ENCODE data around the gene CCDC83. TPM values are rescaled to one million over a fixed set of nuclear protein-coding genes. Genes with fewer than 3 reads are reported as not detected.
A peak's percentile ranks its signal among the peaks of the same experiment; 100 is the strongest.

Gene CCDC83
- total and polyA plus RNA-seq, 2 experiments from 2014 or later: not detected

DNA sequence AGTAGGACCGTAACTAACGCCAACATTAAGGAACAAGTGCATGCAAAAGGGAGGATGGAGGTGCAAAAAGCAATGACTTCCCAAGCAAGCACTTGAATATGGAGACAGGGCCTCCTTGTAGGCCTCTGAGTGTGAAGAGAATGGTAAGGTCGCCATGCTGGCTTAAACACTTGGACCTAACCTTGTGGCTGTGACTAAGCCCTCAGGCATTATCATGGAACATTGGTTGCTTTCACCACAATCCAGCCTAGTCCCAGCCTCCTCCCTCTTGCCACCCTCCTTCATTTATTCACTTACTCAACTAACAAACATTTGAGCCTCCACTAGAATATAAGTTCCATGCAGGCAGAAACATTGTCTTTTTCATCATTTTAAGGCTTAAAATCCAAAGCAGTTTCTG is 32.4 kb upstream of the CCDC83 start:
- no peak overlapping the region for H3K27ac ChIP-seq
- H3K9me2 ChIP-seq (ENCODE audit: insufficient read depth): no peaks in the 10 kb centered on the region
- H3K79me2 ChIP-seq (ENCODE audit: insufficient read depth): no peaks in the 10 kb centered on the region
- WGBS, 2 experiments (ENCODE audit: low coverage in 1 of 2, low lambda C conversion rate in 2 of 2, missing lambda C conversion rate in 2 of 2): 89 to 94% methylated on average over 3 of the region's 3 CpGs
- no peak overlapping the region for H2AFZ ChIP-seq
- H3F3A ChIP-seq (ENCODE audit: insufficient read depth): peaks cover 15% of the 10 kb centered on the region
- in situ Hi-C loops (cut with MboI): loop anchor here (10.0 kb wide), 1 partner anchor 138 kb away; the partner anchor contains the start of gene CCDC89
- TF ChIP-seq EZH2phosphoT487 (IDR thresholded peaks at IDR 0.05; ENCODE audit: insufficient read depth, low read depth) (no peak), EZH2 (IDR thresholded peaks at IDR 0.05; ENCODE audit: insufficient read depth, poor library complexity, severe bottlenecking) (no peak)
- H3K4me2 ChIP-seq (ENCODE audit: unreplicated experiment): no peak overlapping the region
- H4K20me1 ChIP-seq (ENCODE audit: insufficient read depth): no peaks in the 10 kb centered on the region
- DNase-seq: peak; percentile 52
- no peak overlapping the region for H3K4me3 ChIP-seq
- H3K9me3 ChIP-seq (ENCODE audit: low read depth): no peaks in the 10 kb centered on the region
- no peaks in the 10 kb centered on the region for H3K27me3 ChIP-seq (replicated peaks; ENCODE audit: insufficient read depth)
- H3K4me1 ChIP-seq (ENCODE audit: insufficient read depth): peaks cover 20% of the 10 kb centered on the region
- no peak overlapping the region for H3K9ac ChIP-seq
- H3K36me3 ChIP-seq (ENCODE audit: low read depth): no peaks in the 10 kb centered on the region

DNA sequence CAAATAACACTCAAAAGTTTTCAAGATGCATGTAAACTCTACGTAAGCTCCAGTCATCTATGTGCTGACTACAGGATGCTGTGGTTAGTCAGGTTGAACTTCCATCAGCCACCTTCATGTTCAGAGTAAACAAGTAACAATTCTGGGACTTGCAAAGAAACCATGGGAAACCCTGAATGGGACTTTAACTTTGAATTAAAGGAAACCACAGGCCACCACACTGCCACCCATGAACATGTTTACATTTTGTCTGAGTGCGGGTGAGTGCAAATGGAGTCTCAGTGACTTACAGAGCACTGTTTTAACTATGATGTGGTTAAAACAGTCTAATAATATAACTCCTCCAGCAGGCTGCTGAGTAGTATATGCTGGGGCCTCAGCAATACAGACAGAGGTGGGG is 31.4 kb upstream of the CCDC83 start:
- H3K9ac ChIP-seq: no peak overlapping the region
- no peak for DNase-seq
- WGBS, 2 experiments (ENCODE audit: low coverage in 1 of 2, low lambda C conversion rate in 2 of 2, missing lambda C conversion rate in 2 of 2): 92 to 96% methylated on average over 2 of the region's 2 CpGs
- no peak overlapping the region for H3K4me3 ChIP-seq
- no peak overlapping the region for H2AFZ ChIP-seq
- H3K27ac ChIP-seq: no peak overlapping the region
- H3K79me2 ChIP-seq (ENCODE audit: insufficient read depth): no peaks in the 10 kb centered on the region
- no peaks in the 10 kb centered on the region for H4K20me1 ChIP-seq (ENCODE audit: insufficient read depth)
- no peaks in the 10 kb centered on the region for H3K36me3 ChIP-seq (ENCODE audit: low read depth)
- no peaks in the 10 kb centered on the region for H3K9me3 ChIP-seq (ENCODE audit: low read depth)
- peaks cover 29% of the 10 kb centered on the region for H3K4me1 ChIP-seq (ENCODE audit: insufficient read depth)
- peaks cover 23% of the 10 kb centered on the region for H3F3A ChIP-seq (ENCODE audit: insufficient read depth)
- no peaks in the 10 kb centered on the region for H3K27me3 ChIP-seq (replicated peaks; ENCODE audit: insufficient read depth)
- H3K9me2 ChIP-seq (ENCODE audit: insufficient read depth): no peaks in the 10 kb centered on the region
- in situ Hi-C loops (cut with MboI): loop anchor here (10.0 kb wide), 1 partner anchor 139 kb away; the partner anchor contains the start of gene CCDC89
- no peak for TF ChIP-seq EZH2phosphoT487 (IDR thresholded peaks at IDR 0.05; ENCODE audit: insufficient read depth, low read depth)
- TF ChIP-seq EZH2 (IDR thresholded peaks at IDR 0.05; ENCODE audit: insufficient read depth, poor library complexity, severe bottlenecking): no peak
- H3K4me2 ChIP-seq (ENCODE audit: unreplicated experiment): no peak overlapping the region

DNA sequence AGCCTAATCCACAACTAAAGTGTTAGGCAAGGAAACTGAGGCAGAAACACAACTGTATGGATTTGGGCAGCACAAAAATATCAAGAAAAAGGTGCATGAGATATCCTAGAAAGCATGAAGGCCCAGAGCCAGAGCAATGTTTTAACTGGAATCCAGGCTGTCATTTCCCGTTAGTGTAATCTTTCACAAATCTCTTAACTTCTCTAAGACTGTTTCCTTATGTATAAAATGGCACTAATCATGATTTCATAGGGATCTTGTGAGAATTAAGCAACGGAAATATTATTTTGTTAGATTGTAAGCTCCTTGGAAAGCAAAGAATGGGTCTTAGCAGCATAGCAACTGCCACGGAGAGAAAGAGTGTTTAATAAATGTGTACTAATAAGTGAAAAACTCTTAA is 29.6 kb upstream of the CCDC83 start:
- peaks cover 29% of the 10 kb centered on the region for H3K4me1 ChIP-seq (ENCODE audit: insufficient read depth)
- no peaks in the 10 kb centered on the region for H3K36me3 ChIP-seq (ENCODE audit: low read depth)
- H4K20me1 ChIP-seq (ENCODE audit: insufficient read depth): no peaks in the 10 kb centered on the region
- no peak overlapping the region for H3K4me2 ChIP-seq (ENCODE audit: unreplicated experiment)
- peaks cover 23% of the 10 kb centered on the region for H3F3A ChIP-seq (ENCODE audit: insufficient read depth)
- in situ Hi-C loops (cut with MboI): loop anchor here (10.0 kb wide), 1 partner anchor 141 kb away; the partner anchor contains the start of gene CCDC89
- H3K79me2 ChIP-seq (ENCODE audit: insufficient read depth): no peaks in the 10 kb centered on the region
- DNase-seq: no peak
- H3K27me3 ChIP-seq (replicated peaks; ENCODE audit: insufficient read depth): no peaks in the 10 kb centered on the region
- no peak overlapping the region for H3K9ac ChIP-seq
- H3K9me2 ChIP-seq (ENCODE audit: insufficient read depth): no peaks in the 10 kb centered on the region
- no peak for TF ChIP-seq EZH2 (IDR thresholded peaks at IDR 0.05; ENCODE audit: insufficient read depth, poor library complexity, severe bottlenecking)
- no peak for TF ChIP-seq EZH2phosphoT487 (IDR thresholded peaks at IDR 0.05; ENCODE audit: insufficient read depth, low read depth)
- H3K9me3 ChIP-seq (ENCODE audit: low read depth): no peaks in the 10 kb centered on the region
- H3K4me3 ChIP-seq: no peak overlapping the region
- H3K27ac ChIP-seq: no peak overlapping the region
- WGBS, 2 experiments (ENCODE audit: low coverage in 1 of 2, low lambda C conversion rate in 2 of 2, missing lambda C conversion rate in 2 of 2): 57% methylated on average over 3 of the region's 3 CpGs
- no peak overlapping the region for H2AFZ ChIP-seq

DNA sequence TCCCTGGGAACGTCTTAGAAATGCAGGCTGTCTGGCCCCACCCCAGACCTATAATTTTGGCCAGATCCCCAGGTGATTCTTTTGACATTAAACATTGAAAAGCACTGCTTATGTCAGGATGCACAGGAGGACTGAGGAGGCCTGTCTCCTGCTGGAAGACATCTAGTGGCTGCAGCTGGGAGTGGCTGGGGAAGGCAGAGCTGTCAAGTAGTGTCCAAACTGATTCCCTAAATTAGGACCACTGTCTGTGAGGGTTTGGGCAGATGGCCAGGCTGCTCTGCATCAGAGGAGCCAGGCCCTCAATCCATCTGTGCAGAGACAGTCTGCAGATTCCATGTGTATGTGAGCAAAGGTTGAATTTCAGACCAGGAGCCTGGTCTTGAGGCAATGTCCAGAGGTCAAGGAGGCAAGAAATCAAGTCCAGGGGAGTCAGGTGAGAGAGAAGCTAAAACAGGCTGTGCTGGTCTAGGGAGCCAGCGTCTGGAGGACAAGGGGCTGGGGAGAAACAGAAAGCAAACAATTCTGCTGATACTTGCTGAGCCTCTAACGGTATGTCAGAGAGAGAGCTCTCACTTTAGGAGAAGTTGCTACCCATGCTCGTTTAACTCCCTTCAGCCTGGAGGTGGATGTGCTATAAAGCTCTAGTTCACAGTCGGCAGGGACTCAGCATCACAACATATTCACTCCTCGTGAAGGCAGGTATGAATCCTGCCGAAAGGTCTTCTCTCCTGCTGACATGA is 28.9 kb upstream of the CCDC83 start:
- in situ Hi-C loops (cut with MboI): loop anchor here (10.0 kb wide), 1 partner anchor 141 kb away; the partner anchor contains the start of gene CCDC89
- Histone ChIP-seq H3K9me2 (ENCODE audit: insufficient read depth) (no peaks in the 10 kb centered on the region), H3K27me3 (replicated peaks; ENCODE audit: insufficient read depth) (no peaks in the 10 kb centered on the region), H3K9me3 (ENCODE audit: low read depth) (no peaks in the 10 kb centered on the region), H3K9ac (no peak overlapping the region), H3K4me1 (ENCODE audit: insufficient read depth) (peaks cover 28% of the 10 kb centered on the region), H3K4me2 (ENCODE audit: unreplicated experiment) (no peak overlapping the region), H3K79me2 (ENCODE audit: insufficient read depth) (no peaks in the 10 kb centered on the region), H3F3A (ENCODE audit: insufficient read depth) (peaks cover 23% of the 10 kb centered on the region), H4K20me1 (ENCODE audit: insufficient read depth) (no peaks in the 10 kb centered on the region), H3K4me3 (no peak overlapping the region), H3K27ac (no peak overlapping the region), H3K36me3 (ENCODE audit: low read depth) (no peaks in the 10 kb centered on the region), H2AFZ (no peak overlapping the region)
- DNase-seq: peak; percentile 65
- 71 to 73% methylated on average over 7 of the region's 7 CpGs for WGBS, 2 experiments (ENCODE audit: low coverage in 1 of 2, low lambda C conversion rate in 2 of 2, missing lambda C conversion rate in 2 of 2)
- no peak for TF ChIP-seq EZH2 (IDR thresholded peaks at IDR 0.05; ENCODE audit: insufficient read depth, poor library complexity, severe bottlenecking)
- no peak for TF ChIP-seq EZH2phosphoT487 (IDR thresholded peaks at IDR 0.05; ENCODE audit: insufficient read depth, low read depth)

Data from GM23248 (cell line).